Nephron progenitor cell (in vitro differentiated cells): ENCODE data around the gene HMGCS2.

Experiments
- DNase-seq: peaks from one replicate; pipeline ENCODE4 v3.0.0; 2021
- H3K27ac Mint-ChIP-seq: 2 replicates; pipeline ENCODE4 v1.8.0; 2021; ENCODE audit warnings: mild to moderate bottlenecking, moderate library complexity, mixed read lengths
- H3K27me3 Mint-ChIP-seq: 2 replicates; pipeline ENCODE4 v1.8.0; 2021; ENCODE audit warnings: mild to moderate bottlenecking, low read depth, mixed read lengths; ENCODE audit not compliant: poor library complexity
- H3K36me3 Mint-ChIP-seq: 2 replicates; pipeline ENCODE4 v1.8.0; 2021; ENCODE audit warnings: low read depth, mixed read lengths
- H3K4me1 Mint-ChIP-seq: 2 replicates; pipeline ENCODE4 v1.8.0; 2021; ENCODE audit warnings: mixed read lengths
- H3K4me3 Mint-ChIP-seq: 2 replicates; pipeline ENCODE4 v1.8.0; 2021; ENCODE audit warnings: mild to moderate bottlenecking, moderate library complexity, mixed read lengths
- H3K9me3 Mint-ChIP-seq: 2 replicates; pipeline ENCODE4 v1.8.0; 2021; ENCODE audit warnings: mild to moderate bottlenecking, moderate library complexity, mixed read lengths
- CTCF ChIP-seq: fragments of 200-600 bp; sonication (generic); IDR thresholded peaks from 2 replicates; pipeline ENCODE4 v1.5.0; 2021; ENCODE audit warnings: antibody characterized with exemption

Gene HMGCS2

GRCh38 chr1:119805247-119805646, 36.5 kb upstream of the HMGCS2 start:
- no peaks in the 10 kb centered on the region for H3K36me3 Mint-ChIP-seq
- no peaks in the 10 kb centered on the region for H3K9me3 Mint-ChIP-seq
- H3K27me3 Mint-ChIP-seq: peaks cover 16% of the 10 kb centered on the region
- no peak for DNase-seq
- H3K27ac Mint-ChIP-seq: peak overlapping the region; percentile 5
- TF ChIP-seq CTCF: no peak
- no peak overlapping the region for H3K4me3 Mint-ChIP-seq
- no peaks in the 10 kb centered on the region for H3K4me1 Mint-ChIP-seq

GRCh38 chr1:119799599-119800177, 31.0 kb upstream of the HMGCS2 start:
- H3K27ac Mint-ChIP-seq: no peak overlapping the region
- H3K9me3 Mint-ChIP-seq: no peaks in the 10 kb centered on the region
- H3K36me3 Mint-ChIP-seq: no peaks in the 10 kb centered on the region
- no peak for DNase-seq
- no peak for TF ChIP-seq CTCF
- peaks cover 8% of the 10 kb centered on the region for H3K4me1 Mint-ChIP-seq
- H3K4me3 Mint-ChIP-seq: no peak overlapping the region
- no peaks in the 10 kb centered on the region for H3K27me3 Mint-ChIP-seq

GRCh38 chr1:119799003-119799402, 30.3 kb upstream of the HMGCS2 start:
- Mint-ChIP-seq H3K9me3 (no peaks in the 10 kb centered on the region), H3K4me3 (no peak overlapping the region), H3K27ac (no peak overlapping the region), H3K4me1 (peaks cover 8% of the 10 kb centered on the region), H3K36me3 (no peaks in the 10 kb centered on the region), H3K27me3 (no peaks in the 10 kb centered on the region)
- no peak for DNase-seq
- no peak for TF ChIP-seq CTCF

GRCh38 chr1:119797606-119798005, 28.9 kb upstream of the HMGCS2 start:
- H3K4me1 Mint-ChIP-seq: peaks cover 8% of the 10 kb centered on the region
- peak overlapping the region; percentile 48 for H3K27ac Mint-ChIP-seq
- TF ChIP-seq CTCF: no peak
- no peaks in the 10 kb centered on the region for H3K36me3 Mint-ChIP-seq
- no peak for DNase-seq
- H3K27me3 Mint-ChIP-seq: peaks cover 1% of the 10 kb centered on the region
- H3K9me3 Mint-ChIP-seq: no peaks in the 10 kb centered on the region
- H3K4me3 Mint-ChIP-seq: no peak overlapping the region

GRCh38 chr1:119797162-119797561, 28.5 kb upstream of the HMGCS2 start:
- H3K9me3 Mint-ChIP-seq: no peaks in the 10 kb centered on the region
- H3K27me3 Mint-ChIP-seq: peaks cover 3% of the 10 kb centered on the region
- H3K27ac Mint-ChIP-seq: peak overlapping the region; percentile 48
- no peak for DNase-seq
- peaks cover 8% of the 10 kb centered on the region for H3K4me1 Mint-ChIP-seq
- no peak overlapping the region for H3K4me3 Mint-ChIP-seq
- no peaks in the 10 kb centered on the region for H3K36me3 Mint-ChIP-seq
- no peak for TF ChIP-seq CTCF
